Measurements from ENCODE around the gene ATP1A3.

Gene ATP1A3

DNA sequence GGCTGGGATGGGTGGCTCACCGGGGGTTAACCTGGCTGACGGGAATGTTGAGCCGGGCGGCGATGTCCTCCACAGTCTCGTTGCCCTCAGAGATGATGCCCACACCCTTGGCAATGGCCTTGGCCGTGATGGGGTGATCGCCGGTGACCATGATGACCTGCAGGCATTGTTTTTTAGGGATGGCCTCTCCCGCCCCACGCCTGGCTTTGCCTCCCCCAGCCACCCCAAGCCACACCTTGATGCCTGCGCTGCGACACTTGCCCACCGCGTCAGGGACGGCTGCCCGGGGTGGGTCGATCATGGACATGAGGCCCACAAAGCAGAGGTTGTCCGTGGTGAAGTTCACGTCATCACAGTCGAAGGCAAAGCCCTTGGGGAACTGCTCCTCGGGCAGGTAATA is 16.1 kb downstream of the ATP1A3 start:
- no peaks in the 10 kb centered on the region for H3K79me2 ChIP-seq
- TF ChIP-seq, protein P1, sequence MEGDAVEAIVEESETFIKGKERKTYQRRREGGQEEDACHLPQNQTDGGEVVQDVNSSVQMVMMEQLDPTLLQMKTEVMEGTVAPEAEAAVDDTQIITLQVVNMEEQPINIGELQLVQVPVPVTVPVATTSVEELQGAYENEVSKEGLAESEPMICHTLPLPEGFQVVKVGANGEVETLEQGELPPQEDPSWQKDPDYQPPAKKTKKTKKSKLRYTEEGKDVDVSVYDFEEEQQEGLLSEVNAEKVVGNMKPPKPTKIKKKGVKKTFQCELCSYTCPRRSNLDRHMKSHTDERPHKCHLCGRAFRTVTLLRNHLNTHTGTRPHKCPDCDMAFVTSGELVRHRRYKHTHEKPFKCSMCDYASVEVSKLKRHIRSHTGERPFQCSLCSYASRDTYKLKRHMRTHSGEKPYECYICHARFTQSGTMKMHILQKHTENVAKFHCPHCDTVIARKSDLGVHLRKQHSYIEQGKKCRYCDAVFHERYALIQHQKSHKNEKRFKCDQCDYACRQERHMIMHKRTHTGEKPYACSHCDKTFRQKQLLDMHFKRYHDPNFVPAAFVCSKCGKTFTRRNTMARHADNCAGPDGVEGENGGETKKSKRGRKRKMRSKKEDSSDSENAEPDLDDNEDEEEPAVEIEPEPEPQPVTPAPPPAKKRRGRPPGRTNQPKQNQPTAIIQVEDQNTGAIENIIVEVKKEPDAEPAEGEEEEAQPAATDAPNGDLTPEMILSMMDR (IDR thresholded peaks at IDR 0.05): no peak
- no peak overlapping the region for H3K27ac ChIP-seq
- no peaks in the 10 kb centered on the region for H3K36me3 ChIP-seq (ENCODE audit: control insufficient read depth, insufficient read depth, low read length)
- no peaks in the 10 kb centered on the region for H3K9me3 ChIP-seq (ENCODE audit: control insufficient read depth, low read length)
- no peaks in the 10 kb centered on the region for H3K27me3 ChIP-seq (ENCODE audit: control insufficient read depth, insufficient read depth, low read length)
- no peak overlapping the region for H3K4me3 ChIP-seq (ENCODE audit: low read depth, low read length)
- no peak overlapping the region for H3K4me2 ChIP-seq (ENCODE audit: low read length)
- H3K4me1 ChIP-seq: no peaks in the 10 kb centered on the region
- no peak overlapping the region for H2AFZ ChIP-seq
- H3K9ac ChIP-seq: no peak overlapping the region

- Histone ChIP-seq H3K27ac (no peak overlapping the region), H3K27me3 (ENCODE audit: control insufficient read depth, insufficient read depth, low read length) (no peaks in the 10 kb centered on the region), H3K9ac (no peak overlapping the region), H3K79me2 (no peaks in the 10 kb centered on the region), H3K36me3 (ENCODE audit: control insufficient read depth, insufficient read depth, low read length) (no peaks in the 10 kb centered on the region), H3K4me1 (no peaks in the 10 kb centered on the region), H3K4me2 (ENCODE audit: low read length) (no peak overlapping the region), H2AFZ (no peak overlapping the region), H3K9me3 (ENCODE audit: control insufficient read depth, low read length) (no peaks in the 10 kb centered on the region), H3K4me3 (ENCODE audit: low read depth, low read length) (no peak overlapping the region)
- TF ChIP-seq, protein P1 (IDR thresholded peaks at IDR 0.05): no peak
Observed at GRCh38 chr19:41974652-41975051, 19.4 kb downstream of the ATP1A3 start.

GRCh38 chr19:41971363-41971762 is 22.7 kb downstream of the ATP1A3 start:
- Histone ChIP-seq H3K4me2 (ENCODE audit: low read length) (no peak overlapping the region), H3K4me3 (ENCODE audit: low read depth, low read length) (no peak overlapping the region), H3K9ac (no peak overlapping the region), H3K4me1 (no peaks in the 10 kb centered on the region), H3K27me3 (ENCODE audit: control insufficient read depth, insufficient read depth, low read length) (no peaks in the 10 kb centered on the region), H2AFZ (no peak overlapping the region), H3K9me3 (ENCODE audit: control insufficient read depth, low read length) (no peaks in the 10 kb centered on the region), H3K27ac (no peak overlapping the region), H3K36me3 (ENCODE audit: control insufficient read depth, insufficient read depth, low read length) (no peaks in the 10 kb centered on the region), H3K79me2 (no peaks in the 10 kb centered on the region)
- TF ChIP-seq, protein P1 (IDR thresholded peaks at IDR 0.05): no peak

DNA sequence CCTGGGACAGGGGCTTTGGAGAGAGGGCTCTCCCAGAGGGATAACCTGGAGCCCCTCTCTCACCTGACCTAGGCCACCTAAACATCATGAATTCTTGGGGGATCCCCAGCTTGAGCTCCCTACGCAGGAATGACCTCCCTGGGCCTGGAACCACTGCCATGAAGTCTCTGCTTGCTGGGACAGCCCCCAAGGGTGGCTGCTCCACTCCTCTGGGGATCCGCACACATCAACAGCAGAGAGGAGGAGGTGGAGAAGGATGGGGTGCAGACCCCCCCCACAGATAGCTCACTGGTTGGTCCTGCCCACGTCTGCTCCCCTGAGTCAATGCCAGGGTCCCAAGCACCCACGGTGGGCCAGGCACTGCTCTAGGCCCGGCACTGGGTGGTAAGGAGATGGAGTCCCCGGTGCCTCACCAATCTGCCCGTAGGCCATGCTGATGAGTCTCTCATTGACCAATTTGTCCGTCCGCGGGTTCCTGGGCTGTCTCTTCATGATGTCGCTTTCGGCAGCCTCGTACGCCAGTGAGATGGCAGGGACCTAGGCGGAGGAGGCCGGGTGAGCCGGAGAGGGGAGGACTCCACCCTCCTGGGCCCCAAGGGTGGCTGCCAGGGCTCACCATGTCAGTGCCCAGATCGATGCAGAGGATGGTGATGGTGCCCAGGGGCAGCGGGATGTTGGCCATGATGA is 24.1 kb downstream of the ATP1A3 start:
- no peaks in the 10 kb centered on the region for H3K9me3 ChIP-seq (ENCODE audit: control insufficient read depth, low read length)
- no peak overlapping the region for H2AFZ ChIP-seq
- H3K36me3 ChIP-seq (ENCODE audit: control insufficient read depth, insufficient read depth, low read length): no peaks in the 10 kb centered on the region
- no peaks in the 10 kb centered on the region for H3K79me2 ChIP-seq
- no peak overlapping the region for H3K4me2 ChIP-seq (ENCODE audit: low read length)
- TF ChIP-seq, protein P1 (IDR thresholded peaks at IDR 0.05): no peak
- no peak overlapping the region for H3K9ac ChIP-seq
- no peaks in the 10 kb centered on the region for H3K27me3 ChIP-seq (ENCODE audit: control insufficient read depth, insufficient read depth, low read length)
- H3K4me3 ChIP-seq (ENCODE audit: low read depth, low read length): no peak overlapping the region
- H3K4me1 ChIP-seq: no peaks in the 10 kb centered on the region
- H3K27ac ChIP-seq: no peak overlapping the region

Measured in parathyroid adenoma (tissue), 2 donors.